GM12878 (cell line): ENCODE results near the gene PKM. TPM values are rescaled to one million over a fixed set of nuclear protein-coding genes. Genes with fewer than 3 reads are reported as not detected.

Experiments
- ATAC-seq: fragments of 200-7000 bp; cut with Tn5 transposase; 3 replicates; pipeline ENCODE4 v1.9.1; 2020; ENCODE audit warnings: mild to moderate bottlenecking, moderate library complexity
- BruUV-seq: library from RNA; stranded (reverse); fragments of 400-500 nt; replicated peaks from 2 replicates; lab custom pipeline; 2021; lab: Mats Ljungman, UMichigan
- CTCF ChIA-PET: fragments of 300-600 bp; sonication (Branson Sonifier 250); formaldehyde crosslinking; extraction: SDS; loops from one replicate; lab custom pipeline; 2021; ENCODE audit warnings: inconsistent platforms; lab: Yijun Ruan, JAX
- POLR2A ChIA-PET: fragments of 350-600 bp; formaldehyde crosslinking; extraction: SDS; loops from one replicate; lab custom pipeline; 2021; ENCODE audit warnings: inconsistent platforms; lab: Charles Lee
- RAD21 ChIA-PET: fragments of 300-600 bp; sonication (Branson Sonifier 250); formaldehyde crosslinking; loops from one replicate; lab custom pipeline; 2023; ENCODE audit warnings: antibody characterized with exemption; ENCODE audit not compliant: unreplicated experiment; lab: Charles Lee
- SMC1A ChIA-PET: fragments of 300-600 bp; sonication (Branson Sonifier 250); formaldehyde crosslinking; loops from one replicate; lab custom pipeline; 2023; ENCODE audit not compliant: unreplicated experiment, uncharacterized antibody; lab: Charles Lee
- DNase-seq: peaks from one replicate; pipeline ENCODE4 v3.0.0-alpha.2; 2011; ENCODE audit warnings: low read depth, low spot score
- FAIRE-seq: peaks from 3 replicates; lab custom pipeline; 2011; peaks lifted over from hg19 to GRCh38; lab: Jason Lieb, UNC
- H2AFZ ChIP-seq: 2 replicates; pipeline ENCODE4 v1.6.0; 2011; ENCODE audit warnings: low read depth, low read length, control low read depth; ENCODE audit not compliant: control insufficient read depth
- H3K27ac ChIP-seq: 2 replicates; pipeline ENCODE4 v1.5.1; 2011; ENCODE audit warnings: control low read depth; ENCODE audit not compliant: control insufficient read depth, insufficient read depth
- H3K27me3 ChIP-seq, 2 experiments: replicated peaks in 1 of 2; 2 replicates each; pipeline versions ENCODE4 v1.6.0 to v1.6.1; 2011; ENCODE audit warnings: low read length in 1 of 2; ENCODE audit not compliant: control insufficient read depth in 2 of 2, insufficient read depth in 2 of 2
- H3K36me3 ChIP-seq, 2 experiments: 2 replicates each; pipeline ENCODE4 v1.5.1; 2011; ENCODE audit warnings: low read length in 1 of 2; ENCODE audit not compliant: control insufficient read depth in 2 of 2, insufficient read depth in 2 of 2
- H3K4me1 ChIP-seq: 2 replicates; pipeline ENCODE4 v1.6.1; 2011; ENCODE audit warnings: mild to moderate bottlenecking, low read length, moderate library complexity, mixed read lengths; ENCODE audit not compliant: control insufficient read depth, insufficient read depth
- H3K4me2 ChIP-seq: 2 replicates; pipeline ENCODE4 v1.6.0; 2011; ENCODE audit warnings: control low read depth; ENCODE audit not compliant: control insufficient read depth, insufficient read depth
- H3K4me3 ChIP-seq: fragments of 200-600 bp; sonication (generic); 2 replicates; pipeline ENCODE4 v1.5.1; 2016
- H3K79me2 ChIP-seq: 2 replicates; pipeline ENCODE4 v1.6.0; 2011; ENCODE audit warnings: low read length; ENCODE audit not compliant: control insufficient read depth, insufficient read depth
- H3K9ac ChIP-seq: 2 replicates; pipeline ENCODE4 v1.8.0; 2011; ENCODE audit warnings: low read length, control low read depth, mixed read lengths; ENCODE audit not compliant: control insufficient read depth, insufficient read depth
- H3K9me3 ChIP-seq: replicated peaks from 3 replicates; pipeline ENCODE4 v1.5.1; 2011; ENCODE audit warnings: mild to moderate bottlenecking, low read length; ENCODE audit not compliant: control insufficient read depth, insufficient read depth
- H4K20me1 ChIP-seq: 2 replicates; pipeline ENCODE4 v1.6.0; 2011; ENCODE audit not compliant: control insufficient read depth, insufficient read depth
- BMI1 ChIP-seq: fragments of 450-650 bp; IDR thresholded peaks from 2 replicates; pipeline ENCODE4 v1.6.1; 2016; ENCODE audit warnings: mild to moderate bottlenecking, moderate library complexity, borderline replicate concordance
- EZH2 ChIP-seq: IDR thresholded peaks from 2 replicates; pipeline ENCODE4 v1.6.1; 2012; ENCODE audit warnings: low read depth, mild to moderate bottlenecking, control low read depth, inconsistent platforms, low read length, borderline replicate concordance; ENCODE audit not compliant: control insufficient read depth
- KDM1A ChIP-seq: fragments of 200-600 bp; sonication (generic); IDR thresholded peaks from 2 replicates; pipeline ENCODE4 v1.6.1; 2016; ENCODE audit warnings: borderline replicate concordance
- MLLT1 ChIP-seq: fragments of 450-650 bp; IDR thresholded peaks from 2 replicates; pipeline ENCODE4 v1.6.1; 2016; ENCODE audit warnings: mild to moderate bottlenecking
- NR2C2 ChIP-seq: IDR thresholded peaks from 2 replicates; pipeline ENCODE4 v1.6.1; 2011; ENCODE audit warnings: borderline replicate concordance, low read depth; ENCODE audit not compliant: control insufficient read depth, insufficient read length
- WGBS: methylation state at CpG from one replicate; pipeline ENCODE4 v1.1.6; 2016; ENCODE audit warnings: low lambda C conversion rate; ENCODE audit not compliant: insufficient replicate concordance, insufficient coverage; ENCODE audit errors: missing lambda C conversion rate; 5-methylcytosine and 5-hydroxymethylcytosine counted together
- in situ Hi-C: fragments of 300-500 bp; cut with MboI; formaldehyde crosslinking; loops from 9 replicates; pipeline ENCODE4 v1.14.3; 2018; ENCODE audit warnings: mixed read lengths
- intact Hi-C: fragments of 100-400 bp; cut with micrococcal nuclease; formaldehyde crosslinking; loops from one replicate; pipeline ENCODE4 v1.14.2; 2022; ENCODE audit not compliant: unreplicated experiment
- polyA plus RNA-seq, 11 experiments: library from polyadenylated mRNA; depleted of rRNA in 4 of 11; unstranded in 6 of 11; stranded (reverse) in 5 of 11; fragments of >200 nt; fragmentation: Nextera tagmentation in 4 of 11; fragmentation: Illumina TruSeq in 1 of 11; extraction: Ambion mirVana in 4 of 11; extraction: Trizol in 1 of 11; gene quantifications; 1 replicate in 1 of 11; 2 replicates in 10 of 11; pipeline versions ENCODE4 v1.2.1 to v1.2.3, GENCODE V29; 2011 to 2016; ENCODE audit warnings: inconsistent platforms in 2 of 11, missing spikeins in 2 of 11, low read depth in 1 of 11
- total RNA-seq, 4 experiments: library from RNA; depleted of rRNA in 3 of 4; stranded (reverse); fragments of >200 nt in 3 of 4; fragmentation: Illumina TruSeq in 1 of 4; extraction: Trizol in 1 of 4; gene quantifications; 2 replicates each; pipeline versions ENCODE4 v1.2.1 to v1.2.3, GENCODE V29; 2013 to 2021

The PKM gene
- total and polyA plus RNA-seq, 10 of the 15 experiments (the other 5 are each of a cell fraction or from before 2014, with no cell fraction given): 491 to 2,011 (median 1,433) TPM

DNA sequence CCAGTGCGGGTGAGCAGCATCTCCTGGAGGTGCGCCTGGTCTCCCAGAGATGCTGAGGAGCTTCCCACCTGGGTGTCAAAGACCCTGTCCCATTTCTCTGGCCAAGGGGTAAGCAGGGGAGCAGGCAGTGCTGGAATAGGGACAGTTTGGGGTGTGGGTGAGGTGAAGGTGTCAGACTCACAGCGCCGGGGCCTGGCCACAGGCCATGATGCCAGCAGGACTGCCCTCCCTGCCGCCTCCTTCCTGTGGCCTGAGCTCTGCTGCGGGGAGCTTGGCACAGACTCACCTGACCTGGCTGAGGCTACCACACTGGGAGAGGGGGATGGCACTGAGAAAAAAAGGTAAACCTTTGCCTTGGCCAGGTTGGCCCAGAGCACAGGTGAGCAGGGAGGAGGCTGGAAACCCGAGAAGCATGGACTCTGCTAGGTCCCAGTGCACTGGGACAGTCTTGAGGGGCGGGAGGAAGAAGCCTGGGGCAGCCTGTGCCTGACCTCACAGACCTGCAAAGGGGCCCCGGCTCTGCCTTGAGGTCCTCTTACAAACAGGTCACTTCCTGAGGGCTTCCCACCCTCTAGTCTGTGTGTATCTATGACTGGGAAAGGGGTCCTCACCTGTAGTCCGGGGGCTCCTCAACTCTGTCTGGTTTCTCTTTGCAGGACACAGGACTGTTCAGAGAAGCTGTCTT lies 61.6 kb downstream of the PKM start:
- Histone ChIP-seq H3K27me3 (peaks cover 0 to 2% of the 10 kb centered on the region in 2 experiments; a peak in 2 of 4 replicates), H3K9ac (no peak overlapping the region), H3K4me1 (no peaks in the 10 kb centered on the region; the same call in 1 of the 2 replicates), H3K79me2 (no peaks in the 10 kb centered on the region), H3K27ac (no peak overlapping the region), H3K4me3 (no peak overlapping the region), H2AFZ (no peak overlapping the region), H4K20me1 (no peaks in the 10 kb centered on the region), H3K36me3 (no peaks in the 10 kb centered on the region), H3K4me2 (no peak overlapping the region), H3K9me3 (no peaks in the 10 kb centered on the region)
- no peak for DNase-seq
- POLR2A ChIA-PET: no interaction called here
- SMC1A ChIA-PET: interaction anchor here (0.8 kb wide), 1 partner anchor 12 kb away, joined by 3 read pairs; no protein-coding TSS in a partner anchor
- CTCF ChIA-PET: no interaction called here
- no peak for TF ChIP-seq EZH2
- no peak for TF ChIP-seq BMI1
- TF ChIP-seq KDM1A: no peak
- TF ChIP-seq MLLT1: no peak
- TF ChIP-seq NR2C2: no peak
- 33% methylated on average over 10 of the region's 10 CpGs for WGBS
- 0 out of 3 replicates have a peak, but pooled peaks have one; percentile 15 for ATAC-seq
- in situ Hi-C loops (no loop called here), intact Hi-C loops (no loop called here)
- no peak for FAIRE-seq
- no TSS peak for BruUV-seq
- RAD21 ChIA-PET: no interaction called here
